Activated naive CD8-positive, alpha-beta T cell treated with anti-CD3 and anti-CD28 coated beads for 36 hours (primary cell): ENCODE measurements around the gene SDCCAG8. TPM values are rescaled to one million over a fixed set of nuclear protein-coding genes. Genes with fewer than 3 reads are reported as not detected.

ENCODE experiments used
- DNase-seq: peaks from one replicate; pipeline ENCODE4 v3.0.0; 2021
- H3K27ac Mint-ChIP-seq: one replicate; pipeline ENCODE4 v1.8.0; 2022; ENCODE audit warnings: mild to moderate bottlenecking, moderate library complexity, mixed read lengths
- H3K27me3 Mint-ChIP-seq: one replicate; pipeline ENCODE4 v1.8.0; 2022; ENCODE audit warnings: mild to moderate bottlenecking, mixed read lengths
- H3K36me3 Mint-ChIP-seq: one replicate; pipeline ENCODE4 v1.8.0; 2021; ENCODE audit warnings: mild to moderate bottlenecking, mixed read lengths
- H3K4me1 Mint-ChIP-seq: one replicate; pipeline ENCODE4 v1.8.0; 2021; ENCODE audit warnings: mixed read lengths
- H3K4me3 Mint-ChIP-seq: one replicate; pipeline ENCODE4 v1.8.0; 2022; ENCODE audit warnings: mild to moderate bottlenecking, moderate library complexity, mixed read lengths
- H3K9me3 Mint-ChIP-seq: one replicate; pipeline ENCODE4 v1.8.0; 2022; ENCODE audit warnings: mixed read lengths
- total RNA-seq, 2 experiments: library from RNA; stranded (reverse); gene quantifications; one replicate each; pipeline ENCODE4 v1.2.3, GENCODE V29; 2021

SDCCAG8 gene
- total RNA-seq, 2 experiments from 2014 or later, result 24.2 to 24.7 TPM

GRCh38 chr1:243440406-243440805 lies 184.6 kb downstream of the SDCCAG8 start:
- no peak for DNase-seq
- no peak overlapping the region for H3K27ac Mint-ChIP-seq
- no peaks in the 10 kb centered on the region for H3K27me3 Mint-ChIP-seq
- H3K36me3 Mint-ChIP-seq, result peaks cover 2% of the 10 kb centered on the region
- no peaks in the 10 kb centered on the region for H3K9me3 Mint-ChIP-seq
- H3K4me1 Mint-ChIP-seq, result no peaks in the 10 kb centered on the region
- H3K4me3 Mint-ChIP-seq, result no peak overlapping the region

- Mint-ChIP-seq H3K4me3 (no peak overlapping the region), H3K27me3 (no peaks in the 10 kb centered on the region), H3K4me1 (no peaks in the 10 kb centered on the region), H3K36me3 (peaks cover 6% of the 10 kb centered on the region), H3K9me3 (no peaks in the 10 kb centered on the region), H3K27ac (no peak overlapping the region)
- no peak for DNase-seq
Measured at GRCh38 chr1:243441601-243442000, 185.8 kb downstream of the SDCCAG8 start.

- peaks cover 6% of the 10 kb centered on the region for H3K36me3 Mint-ChIP-seq
- no peak overlapping the region for H3K27ac Mint-ChIP-seq
- H3K4me1 Mint-ChIP-seq, result peaks cover 4% of the 10 kb centered on the region
- no peaks in the 10 kb centered on the region for H3K9me3 Mint-ChIP-seq
- no peak for DNase-seq
- H3K4me3 Mint-ChIP-seq, result no peak overlapping the region
- H3K27me3 Mint-ChIP-seq, result no peaks in the 10 kb centered on the region
Measured at GRCh38 chr1:243443557-243443956, 187.7 kb downstream of the SDCCAG8 start.

DNA sequence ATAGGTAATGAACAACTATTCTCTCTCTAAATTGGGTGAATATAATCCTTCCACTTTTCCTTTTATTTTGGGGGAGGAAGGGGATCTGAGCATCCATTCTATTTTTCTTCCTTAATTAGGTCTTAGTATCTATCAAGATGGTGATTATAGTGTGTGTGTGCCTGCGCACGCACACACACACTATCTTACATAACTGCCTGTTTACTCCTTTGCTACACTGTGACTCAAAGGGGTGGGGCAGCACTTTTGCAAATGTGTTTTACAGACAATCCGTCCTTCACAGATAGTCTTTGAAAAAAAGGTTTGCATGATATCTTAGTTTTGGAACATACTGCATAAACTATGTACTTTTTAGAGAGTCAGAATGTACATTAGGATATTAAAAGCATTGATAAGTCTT lies 191.5 kb downstream of the SDCCAG8 start:
- Mint-ChIP-seq H3K36me3 (peaks cover 6% of the 10 kb centered on the region), H3K27ac (no peak overlapping the region), H3K4me1 (peaks cover 4% of the 10 kb centered on the region), H3K27me3 (no peaks in the 10 kb centered on the region), H3K9me3 (no peaks in the 10 kb centered on the region), H3K4me3 (no peak overlapping the region)
- no peak for DNase-seq

DNA sequence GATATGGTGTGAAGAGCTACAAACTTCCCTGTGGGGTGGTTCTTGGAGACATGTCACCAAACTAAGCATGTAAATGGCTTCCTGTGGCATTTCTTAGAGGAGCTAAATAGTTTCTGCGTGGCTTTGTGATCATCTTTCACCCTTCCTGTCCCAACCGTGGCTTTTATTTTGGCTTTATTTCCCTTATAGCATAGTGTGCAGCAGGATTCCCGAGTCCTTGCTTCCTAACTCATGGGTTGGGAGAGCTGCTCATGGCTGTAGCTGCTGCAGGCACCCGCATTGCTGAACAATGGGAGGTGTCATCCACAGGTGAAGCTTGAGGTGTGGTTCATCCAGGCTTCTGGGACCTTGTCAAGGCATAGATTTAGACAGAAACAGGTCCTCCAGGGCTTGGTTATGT lies 192.0 kb downstream of the SDCCAG8 start:
- no peak for DNase-seq
- H3K36me3 Mint-ChIP-seq, result peaks cover 6% of the 10 kb centered on the region
- peaks cover 4% of the 10 kb centered on the region for H3K4me1 Mint-ChIP-seq
- no peaks in the 10 kb centered on the region for H3K9me3 Mint-ChIP-seq
- no peak overlapping the region for H3K27ac Mint-ChIP-seq
- H3K4me3 Mint-ChIP-seq, result no peak overlapping the region
- H3K27me3 Mint-ChIP-seq, result no peaks in the 10 kb centered on the region

DNA sequence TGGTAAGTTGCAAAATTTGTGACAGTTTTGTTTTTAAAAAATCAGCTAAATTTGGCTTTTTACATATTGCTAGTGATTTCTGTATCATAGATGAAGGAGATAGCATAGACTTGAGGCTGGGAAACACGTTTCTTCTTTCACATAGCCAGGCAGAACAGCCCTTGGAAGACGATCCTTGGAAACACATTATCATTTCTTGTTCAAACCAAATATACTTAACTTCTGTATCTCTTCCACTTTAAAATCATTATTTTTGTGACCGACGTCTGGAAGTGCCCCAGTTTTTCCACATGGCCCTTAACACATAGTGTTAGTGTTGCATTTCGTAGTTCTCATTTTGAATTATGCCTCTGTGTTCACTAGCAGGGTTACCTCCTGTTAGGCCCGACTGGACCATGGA lies 193.5 kb downstream of the SDCCAG8 start:
- Mint-ChIP-seq H3K27ac (no peak overlapping the region), H3K36me3 (peaks cover 6% of the 10 kb centered on the region), H3K4me3 (no peak overlapping the region), H3K4me1 (peaks cover 4% of the 10 kb centered on the region), H3K27me3 (no peaks in the 10 kb centered on the region), H3K9me3 (no peaks in the 10 kb centered on the region)
- DNase-seq, result no peak

DNA sequence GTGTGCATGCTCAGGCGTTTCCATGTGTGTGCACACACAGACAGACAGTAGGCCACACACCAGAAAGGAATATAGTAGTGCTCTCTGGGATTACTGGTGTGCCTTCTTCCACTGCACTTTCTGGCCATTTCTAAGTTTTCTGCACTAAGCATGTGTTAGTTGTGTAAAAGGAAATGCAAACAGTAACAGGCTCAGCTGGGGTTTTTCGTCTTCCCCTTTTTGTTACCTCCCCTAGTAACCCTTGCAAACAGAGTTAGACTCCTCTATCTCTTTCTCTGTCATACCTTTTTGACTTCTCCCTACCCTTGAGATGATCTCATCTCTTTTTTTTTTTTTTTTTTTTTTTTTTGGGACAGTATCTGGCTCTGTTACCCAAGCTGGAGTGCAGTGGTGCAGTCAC lies 196.3 kb downstream of the SDCCAG8 start:
- H3K4me3 Mint-ChIP-seq, result no peak overlapping the region
- no peak for DNase-seq
- H3K9me3 Mint-ChIP-seq, result no peaks in the 10 kb centered on the region
- no peaks in the 10 kb centered on the region for H3K27me3 Mint-ChIP-seq
- H3K4me1 Mint-ChIP-seq, result peaks cover 4% of the 10 kb centered on the region
- peaks cover 4% of the 10 kb centered on the region for H3K36me3 Mint-ChIP-seq
- no peak overlapping the region for H3K27ac Mint-ChIP-seq

DNA sequence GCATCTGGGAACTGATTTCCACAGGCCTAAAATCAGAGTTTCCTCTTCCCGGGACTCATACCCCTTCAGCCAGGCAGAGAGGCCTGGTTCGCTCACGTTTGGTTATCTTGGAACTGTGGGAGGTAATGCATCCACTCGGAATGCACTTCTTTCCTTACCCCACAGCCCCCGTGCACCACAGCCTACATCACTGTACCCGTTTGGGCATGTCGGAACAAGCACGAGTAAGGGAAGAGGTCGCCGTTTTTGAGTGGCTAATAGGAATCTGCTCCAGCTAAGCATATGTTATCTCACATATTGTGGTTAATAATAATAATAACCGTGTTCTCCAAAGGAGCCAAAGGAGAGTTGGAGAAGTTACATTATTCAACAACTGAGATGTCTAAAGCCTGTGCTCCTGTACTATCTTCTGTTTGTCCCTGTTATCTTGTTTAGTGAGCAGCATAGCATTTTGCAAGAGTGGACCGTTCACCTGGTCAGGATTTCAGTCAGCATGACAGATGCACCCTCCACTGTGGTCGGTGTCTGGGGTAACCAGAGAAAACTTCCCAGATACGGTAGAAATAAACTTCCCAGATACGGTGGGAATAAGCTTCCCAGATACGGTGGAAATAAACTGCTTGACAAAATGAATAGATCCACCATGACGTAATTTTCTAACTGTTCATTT lies 198.6 kb downstream of the SDCCAG8 start:
- Mint-ChIP-seq H3K36me3 (peaks cover 4% of the 10 kb centered on the region), H3K4me3 (no peak overlapping the region), H3K9me3 (no peaks in the 10 kb centered on the region), H3K27ac (no peak overlapping the region), H3K27me3 (no peaks in the 10 kb centered on the region), H3K4me1 (no peaks in the 10 kb centered on the region)
- DNase-seq, result no peak

GRCh38 chr1:243455760-243456651 lies 200.2 kb downstream of the SDCCAG8 start:
- no peak for DNase-seq
- peaks cover 1% of the 10 kb centered on the region for H3K36me3 Mint-ChIP-seq
- H3K27ac Mint-ChIP-seq, result no peak overlapping the region
- H3K9me3 Mint-ChIP-seq, result no peaks in the 10 kb centered on the region
- H3K4me3 Mint-ChIP-seq, result no peak overlapping the region
- H3K4me1 Mint-ChIP-seq, result no peaks in the 10 kb centered on the region
- no peaks in the 10 kb centered on the region for H3K27me3 Mint-ChIP-seq

- Mint-ChIP-seq H3K4me3 (no peak overlapping the region), H3K9me3 (no peaks in the 10 kb centered on the region), H3K36me3 (peaks cover 1% of the 10 kb centered on the region), H3K27me3 (no peaks in the 10 kb centered on the region), H3K4me1 (no peaks in the 10 kb centered on the region), H3K27ac (no peak overlapping the region)
- no peak for DNase-seq
Measured at GRCh38 chr1:243457363-243457982, 201.6 kb downstream of the SDCCAG8 start.

DNA sequence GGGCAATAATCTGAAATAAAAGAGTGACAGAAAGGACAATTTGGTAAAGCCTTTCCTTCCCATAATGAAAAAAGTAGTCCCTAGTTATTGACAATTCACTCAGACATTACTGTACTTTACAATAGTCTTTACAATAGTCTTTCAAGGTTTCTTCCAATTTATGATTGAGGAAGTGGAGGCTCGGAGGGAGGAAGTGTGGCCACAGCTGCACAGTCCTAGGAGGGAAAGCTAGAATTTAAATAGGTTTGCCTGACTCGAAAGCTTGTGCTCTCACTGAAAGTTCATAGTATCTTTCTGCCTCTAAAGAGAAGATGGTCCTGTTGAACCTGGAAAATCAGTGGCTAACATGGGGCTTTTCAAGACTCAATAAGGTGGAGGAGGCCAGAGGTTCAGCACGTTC lies 203.2 kb downstream of the SDCCAG8 start:
- no peak for DNase-seq

DNA sequence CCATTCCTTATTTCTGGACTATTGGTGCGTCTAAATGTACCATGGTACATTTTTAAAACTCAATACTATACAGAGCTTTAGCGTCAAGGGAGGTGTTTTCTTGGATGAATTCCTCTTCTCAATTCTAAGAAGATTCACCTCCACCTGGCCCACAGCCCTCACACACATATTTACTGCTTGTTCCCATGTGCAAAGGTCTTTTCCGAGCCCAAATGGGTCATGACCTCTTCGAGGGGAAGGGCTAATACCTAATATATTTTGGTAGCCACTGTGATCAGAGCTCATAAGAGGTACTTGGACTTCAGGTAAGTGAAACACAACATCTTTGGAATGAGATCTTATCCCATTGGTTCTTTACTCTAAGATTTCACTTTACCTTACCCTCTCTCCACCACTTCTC lies 205.9 kb downstream of the SDCCAG8 start:
- Mint-ChIP-seq H3K36me3 (peaks cover 3% of the 10 kb centered on the region), H3K27me3 (no peaks in the 10 kb centered on the region), H3K4me3 (no peak overlapping the region), H3K9me3 (no peaks in the 10 kb centered on the region), H3K4me1 (no peaks in the 10 kb centered on the region), H3K27ac (no peak overlapping the region)
- no peak for DNase-seq

More for the DNA sequence above, 203.2 kb downstream of the SDCCAG8 start:
- H3K4me3 Mint-ChIP-seq, result no peak overlapping the region
- H3K27ac Mint-ChIP-seq, result no peak overlapping the region
- no peaks in the 10 kb centered on the region for H3K4me1 Mint-ChIP-seq
- H3K36me3 Mint-ChIP-seq, result peaks cover 1% of the 10 kb centered on the region
- no peaks in the 10 kb centered on the region for H3K9me3 Mint-ChIP-seq
- H3K27me3 Mint-ChIP-seq, result no peaks in the 10 kb centered on the region

GRCh38 chr1:243462929-243463697 lies 207.3 kb downstream of the SDCCAG8 start:
- H3K36me3 Mint-ChIP-seq, result peaks cover 2% of the 10 kb centered on the region
- no peak for DNase-seq
- H3K4me3 Mint-ChIP-seq, result no peak overlapping the region
- no peaks in the 10 kb centered on the region for H3K27me3 Mint-ChIP-seq
- peak overlapping the region; percentile 12 for H3K27ac Mint-ChIP-seq
- no peaks in the 10 kb centered on the region for H3K4me1 Mint-ChIP-seq
- H3K9me3 Mint-ChIP-seq, result no peaks in the 10 kb centered on the region

DNA sequence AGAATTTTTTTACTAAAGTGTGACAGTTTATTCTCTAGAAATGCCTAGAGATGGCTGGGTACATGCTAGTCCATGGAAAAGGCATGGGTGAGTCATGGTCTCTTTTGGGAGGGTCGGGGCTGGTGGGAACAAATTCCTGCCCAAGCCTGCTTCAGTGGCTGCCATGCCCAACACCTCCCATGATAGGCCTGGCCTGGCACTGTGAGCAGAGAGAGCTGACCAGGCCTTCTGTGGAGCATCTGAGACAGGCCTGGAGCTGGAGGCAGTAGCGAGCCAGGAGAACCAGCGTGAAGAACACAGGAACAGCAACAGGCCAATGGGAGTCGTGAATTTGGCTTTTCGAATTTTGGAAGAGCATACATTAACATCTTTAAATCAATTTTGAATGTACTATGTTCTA lies 209.2 kb downstream of the SDCCAG8 start:
- H3K27me3 Mint-ChIP-seq, result no peaks in the 10 kb centered on the region

DNA sequence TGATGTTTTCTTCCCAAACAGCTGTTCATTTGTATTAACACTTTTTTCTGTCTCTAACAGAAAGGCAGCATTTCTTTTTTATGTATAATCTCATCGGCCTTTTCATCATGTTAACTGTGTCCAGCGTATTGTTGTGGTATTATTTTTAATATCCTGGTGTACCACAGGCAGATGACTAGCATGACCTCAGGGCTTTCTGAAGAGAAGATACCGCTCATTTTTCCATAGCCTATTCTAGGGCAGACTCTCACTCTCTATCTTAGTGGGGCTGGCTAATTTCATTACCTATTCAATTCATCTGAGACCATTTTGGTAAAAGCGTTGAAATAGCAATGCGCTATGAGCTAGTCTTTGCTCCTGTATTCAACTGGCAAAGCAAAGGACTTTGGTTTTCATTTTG lies 209.9 kb downstream of the SDCCAG8 start:
- Mint-ChIP-seq H3K9me3 (no peaks in the 10 kb centered on the region), H3K36me3 (peaks cover 5% of the 10 kb centered on the region), H3K4me3 (no peak overlapping the region), H3K27me3 (no peaks in the 10 kb centered on the region), H3K4me1 (no peaks in the 10 kb centered on the region), H3K27ac (no peak overlapping the region)
- DNase-seq, result no peak

More for the DNA sequence above, 209.2 kb downstream of the SDCCAG8 start:
- Mint-ChIP-seq H3K36me3 (peaks cover 2% of the 10 kb centered on the region), H3K4me3 (no peak overlapping the region), H3K27ac (no peak overlapping the region), H3K4me1 (no peaks in the 10 kb centered on the region), H3K9me3 (no peaks in the 10 kb centered on the region)
- no peak for DNase-seq
